ENCODE results near the gene ATP6V1G2.

The ATP6V1G2 gene

DNA sequence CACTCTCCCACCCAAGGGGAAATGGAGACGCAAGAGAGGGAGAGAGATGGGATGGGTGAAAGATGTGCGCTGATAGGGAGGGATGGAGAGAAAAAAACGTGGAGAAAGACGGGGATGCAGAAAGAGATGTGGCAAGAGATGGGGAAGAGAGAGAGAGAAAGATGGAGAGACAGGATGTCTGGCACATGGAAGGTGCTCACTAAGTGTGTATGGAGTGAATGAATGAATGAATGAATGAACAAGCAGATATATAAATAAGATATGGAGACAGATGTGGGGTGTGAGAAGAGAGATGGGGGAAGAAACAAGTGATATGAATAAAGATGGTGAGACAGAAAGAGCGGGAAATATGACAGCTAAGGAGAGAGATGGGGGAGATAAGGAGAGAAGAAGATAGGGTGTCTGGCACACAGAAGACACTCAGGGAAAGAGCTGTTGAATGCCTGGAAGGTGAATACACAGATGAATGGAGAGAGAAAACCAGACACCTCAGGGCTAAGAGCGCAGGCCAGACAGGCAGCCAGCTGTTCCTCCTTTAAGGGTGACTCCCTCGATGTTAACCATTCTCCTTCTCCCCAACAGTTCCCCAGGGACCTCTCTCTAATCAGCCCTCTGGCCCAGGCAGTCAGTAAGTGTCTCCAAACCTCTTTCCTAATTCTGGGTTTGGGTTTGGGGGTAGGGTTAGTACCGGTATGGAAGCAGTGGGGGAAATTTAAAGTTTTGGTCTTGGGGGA lies 29.7 kb upstream of the ATP6V1G2 start (continued):
- TF ChIP-seq ZEB2 (tag by site-specific recombination; IDR thresholded peaks at IDR 0.05) (no peak), ZBTB17 (tag by site-specific recombination; IDR thresholded peaks at IDR 0.05) (no peak), ZNF76 (tag by site-specific recombination; IDR thresholded peaks at IDR 0.05; ENCODE audit: borderline replicate concordance, low read depth) (no peak), ZNF184 (tag by site-specific recombination; IDR thresholded peaks at IDR 0.05) (no peak), ZNF621 (tag by site-specific recombination; IDR thresholded peaks at IDR 0.05) (no peak), ZNF596 (tag by site-specific recombination; IDR thresholded peaks at IDR 0.05) (no peak), KLF8 (tag by site-specific recombination; IDR thresholded peaks at IDR 0.05) (no peak), KLF10 (tag by site-specific recombination; IDR thresholded peaks at IDR 0.05) (no peak), ZNF341 (tag by site-specific recombination; IDR thresholded peaks at IDR 0.05; ENCODE audit: low read depth) (peak; percentile 58), ZNF785 (tag by site-specific recombination; IDR thresholded peaks at IDR 0.05) (no peak), ZNF24 (tag by site-specific recombination; IDR thresholded peaks at IDR 0.05) (peak; percentile 64; the same call in 1 of the 2 replicates)
- TF ChIP-seq, protein P1, sequence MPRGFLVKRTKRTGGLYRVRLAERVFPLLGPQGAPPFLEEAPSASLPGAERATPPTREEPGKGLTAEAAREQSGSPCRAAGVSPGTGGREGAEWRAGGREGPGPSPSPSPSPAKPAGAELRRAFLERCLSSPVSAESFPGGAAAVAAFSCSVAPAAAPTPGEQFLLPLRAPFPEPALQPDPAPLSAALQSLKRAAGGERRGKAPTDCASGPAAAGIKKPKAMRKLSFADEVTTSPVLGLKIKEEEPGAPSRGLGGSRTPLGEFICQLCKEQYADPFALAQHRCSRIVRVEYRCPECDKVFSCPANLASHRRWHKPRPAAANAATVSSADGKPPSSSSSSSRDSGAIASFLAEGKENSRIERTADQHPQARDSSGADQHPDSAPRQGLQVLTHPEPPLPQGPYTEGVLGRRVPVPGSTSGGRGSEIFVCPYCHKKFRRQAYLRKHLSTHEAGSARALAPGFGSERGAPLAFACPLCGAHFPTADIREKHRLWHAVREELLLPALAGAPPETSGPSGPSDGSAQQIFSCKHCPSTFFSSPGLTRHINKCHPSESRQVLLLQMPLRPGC (tag by site-specific recombination; IDR thresholded peaks at IDR 0.05), result no peak

DNA sequence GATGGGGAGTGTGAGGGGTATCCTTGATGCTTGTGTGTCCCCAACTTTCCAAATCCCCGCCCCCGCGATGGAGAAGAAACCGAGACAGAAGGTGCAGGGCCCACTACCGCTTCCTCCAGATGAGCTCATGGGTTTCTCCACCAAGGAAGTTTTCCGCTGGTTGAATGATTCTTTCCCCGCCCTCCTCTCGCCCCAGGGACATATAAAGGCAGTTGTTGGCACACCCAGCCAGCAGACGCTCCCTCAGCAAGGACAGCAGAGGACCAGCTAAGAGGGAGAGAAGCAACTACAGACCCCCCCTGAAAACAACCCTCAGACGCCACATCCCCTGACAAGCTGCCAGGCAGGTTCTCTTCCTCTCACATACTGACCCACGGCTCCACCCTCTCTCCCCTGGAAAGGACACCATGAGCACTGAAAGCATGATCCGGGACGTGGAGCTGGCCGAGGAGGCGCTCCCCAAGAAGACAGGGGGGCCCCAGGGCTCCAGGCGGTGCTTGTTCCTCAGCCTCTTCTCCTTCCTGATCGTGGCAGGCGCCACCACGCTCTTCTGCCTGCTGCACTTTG lies 29.0 kb upstream of the ATP6V1G2 start, which contains the start of gene TNF:
TNF (plus strand) TSS at position 231 of the 567 bp plus-strand sequence; CDS start at position 408, 177 bp downstream.
- Histone ChIP-seq H3K9me3 (ENCODE audit: control insufficient read depth, insufficient read depth, low read depth, low read length) (no peaks in the 10 kb centered on the region), H3K4me3 (ENCODE audit: low read depth, low read length) (no peak within 1 kb of the TSS), H3K4me1 (ENCODE audit: control insufficient read depth, insufficient read depth, low read length) (no peaks in the 10 kb centered on the region), H3K27ac (ENCODE audit: extremely low read depth, low read depth, low read length) (no peak within 1 kb of the TSS), H3K36me3 (ENCODE audit: control insufficient read depth in 2 of 2, insufficient read depth in 1 of 2, low read length in 2 of 2) (no peaks in the 10 kb centered on the region)
- ChIA-PET CTCF (interaction anchor here (0.7 to 18.7 kb wide), 9 partner anchors 9 to 314 kb away, joined by 3 to 518 read pairs (median 5); partner anchors contain the start of genes ATP6V1G2, LST1 and NCR3), POLR2A (interaction anchor here (0.5 to 1.3 kb wide), 2 partner anchors 47 to 427 kb away, joined by 3 to 5 read pairs; no protein-coding TSS in a partner anchor)
- no peak for TF ChIP-seq ZNF600 (tag by site-specific recombination; IDR thresholded peaks at IDR 0.05)
- 0 out of 2 replicates have a peak, but pooled peaks have one; percentile 37 for TF ChIP-seq ZBTB48 (tag by site-specific recombination; IDR thresholded peaks at IDR 0.05)

DNA sequence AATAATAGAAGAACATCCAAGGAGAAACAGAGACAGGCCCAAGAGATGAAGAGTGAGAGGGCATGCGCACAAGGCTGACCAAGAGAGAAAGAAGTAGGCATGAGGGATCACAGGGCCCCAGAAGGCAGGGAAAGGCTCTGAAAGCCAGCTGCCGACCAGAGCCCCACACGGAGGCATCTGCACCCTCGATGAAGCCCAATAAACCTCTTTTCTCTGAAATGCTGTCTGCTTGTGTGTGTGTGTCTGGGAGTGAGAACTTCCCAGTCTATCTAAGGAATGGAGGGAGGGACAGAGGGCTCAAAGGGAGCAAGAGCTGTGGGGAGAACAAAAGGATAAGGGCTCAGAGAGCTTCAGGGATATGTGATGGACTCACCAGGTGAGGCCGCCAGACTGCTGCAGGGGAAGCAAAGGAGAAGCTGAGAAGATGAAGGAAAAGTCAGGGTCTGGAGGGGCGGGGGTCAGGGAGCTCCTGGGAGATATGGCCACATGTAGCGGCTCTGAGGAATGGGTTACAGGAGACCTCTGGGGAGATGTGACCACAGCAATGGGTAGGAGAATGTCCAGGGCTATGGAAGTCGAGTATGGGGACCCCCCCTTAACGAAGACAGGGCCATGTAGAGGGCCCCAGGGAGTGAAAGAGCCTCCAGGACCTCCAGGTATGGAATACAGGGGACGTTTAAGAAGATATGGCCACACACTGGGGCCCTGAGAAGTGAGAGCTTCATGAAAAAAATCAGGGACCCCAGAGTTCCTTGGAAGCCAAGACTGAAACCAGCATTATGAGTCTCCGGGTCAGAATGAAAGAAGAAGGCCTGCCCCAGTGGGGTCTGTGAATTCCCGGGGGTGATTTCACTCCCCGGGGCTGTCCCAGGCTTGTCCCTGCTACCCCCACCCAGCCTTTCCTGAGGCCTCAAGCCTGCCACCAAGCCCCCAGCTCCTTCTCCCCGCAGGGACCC lies 28.0 kb upstream of the ATP6V1G2 start:
- Histone ChIP-seq H3K4me1 (ENCODE audit: control insufficient read depth, insufficient read depth, low read length) (no peaks in the 10 kb centered on the region), H3K36me3 (ENCODE audit: control insufficient read depth in 2 of 2, insufficient read depth in 1 of 2, low read length in 2 of 2) (no peaks in the 10 kb centered on the region), H3K4me3 (ENCODE audit: low read depth, low read length) (no peak overlapping the region), H3K9me3 (ENCODE audit: control insufficient read depth, insufficient read depth, low read depth, low read length) (no peaks in the 10 kb centered on the region), H3K27ac (ENCODE audit: extremely low read depth, low read depth, low read length) (no peak overlapping the region)
- CTCF ChIA-PET, result interaction anchor here (1.0 to 18.7 kb wide), 9 partner anchors 10 to 78 kb away, joined by 3 to 518 read pairs (median 4); partner anchors contain the start of genes ATP6V1G2, LST1 and NCR3
- POLR2A ChIA-PET, result interaction anchor here (1.3 to 1.4 kb wide), 3 partner anchors 8 to 48 kb away, joined by 3 to 4 read pairs (median 3); partner anchors contain the start of gene LTB
- TF ChIP-seq GLIS2 (tag by site-specific recombination; IDR thresholded peaks at IDR 0.05), result 0 out of 2 replicates have a peak, but pooled peaks have one; percentile 9
- TF ChIP-seq ZNF394 (tag by site-specific recombination; IDR thresholded peaks at IDR 0.05; ENCODE audit: borderline replicate concordance), result peak; percentile 19; the same call in 1 of the 2 replicates
- TF ChIP-seq, protein P2, sequence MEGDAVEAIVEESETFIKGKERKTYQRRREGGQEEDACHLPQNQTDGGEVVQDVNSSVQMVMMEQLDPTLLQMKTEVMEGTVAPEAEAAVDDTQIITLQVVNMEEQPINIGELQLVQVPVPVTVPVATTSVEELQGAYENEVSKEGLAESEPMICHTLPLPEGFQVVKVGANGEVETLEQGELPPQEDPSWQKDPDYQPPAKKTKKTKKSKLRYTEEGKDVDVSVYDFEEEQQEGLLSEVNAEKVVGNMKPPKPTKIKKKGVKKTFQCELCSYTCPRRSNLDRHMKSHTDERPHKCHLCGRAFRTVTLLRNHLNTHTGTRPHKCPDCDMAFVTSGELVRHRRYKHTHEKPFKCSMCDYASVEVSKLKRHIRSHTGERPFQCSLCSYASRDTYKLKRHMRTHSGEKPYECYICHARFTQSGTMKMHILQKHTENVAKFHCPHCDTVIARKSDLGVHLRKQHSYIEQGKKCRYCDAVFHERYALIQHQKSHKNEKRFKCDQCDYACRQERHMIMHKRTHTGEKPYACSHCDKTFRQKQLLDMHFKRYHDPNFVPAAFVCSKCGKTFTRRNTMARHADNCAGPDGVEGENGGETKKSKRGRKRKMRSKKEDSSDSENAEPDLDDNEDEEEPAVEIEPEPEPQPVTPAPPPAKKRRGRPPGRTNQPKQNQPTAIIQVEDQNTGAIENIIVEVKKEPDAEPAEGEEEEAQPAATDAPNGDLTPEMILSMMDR (tag by site-specific recombination; IDR thresholded peaks at IDR 0.05), result 0 out of 2 replicates have a peak, but pooled peaks have one; percentile 21
- no peak for TF ChIP-seq ZNF211 (tag by site-specific recombination; IDR thresholded peaks at IDR 0.05; ENCODE audit: low read depth)
- no peak for TF ChIP-seq ZBTB48 (tag by site-specific recombination; IDR thresholded peaks at IDR 0.05)

Data from HEK293 (cell line).